NB4 (cell line): ENCODE results near the gene KIAA0040.

Source experiments
- CTCF ChIP-seq: IDR thresholded peaks from one replicate; pipeline ENCODE4 v1.5.1; 2012; ENCODE audit warnings: low read depth, low read length
- MYC ChIP-seq: IDR thresholded peaks from 2 replicates; pipeline ENCODE4 v1.6.1; 2011; ENCODE audit warnings: low read depth, low read length
- POLR2A ChIP-seq: IDR thresholded peaks from 2 replicates; pipeline ENCODE4 v1.6.1; 2011; ENCODE audit warnings: mild to moderate bottlenecking; ENCODE audit not compliant: insufficient read length; ENCODE audit errors: extremely low read depth
- TF ChIP-seq, protein P1 (sequence below): IDR thresholded peaks from 2 replicates; pipeline ENCODE4 v1.6.1; 2011; ENCODE audit warnings: low read depth, low read length

GRCh38 chr1:175154629-175155472 lies 37.7 kb downstream of the KIAA0040 start:
- TF ChIP-seq POLR2A (no peak), CTCF (peak; percentile 79), MYC (no peak)
- TF ChIP-seq, protein P1, sequence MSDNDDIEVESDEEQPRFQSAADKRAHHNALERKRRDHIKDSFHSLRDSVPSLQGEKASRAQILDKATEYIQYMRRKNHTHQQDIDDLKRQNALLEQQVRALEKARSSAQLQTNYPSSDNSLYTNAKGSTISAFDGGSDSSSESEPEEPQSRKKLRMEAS, result no peak
